G401.6 (cell line): Measurements from ENCODE around the gene GATD1.

Source experiments
- FAIRE-seq: peaks from 2 replicates; lab custom pipeline; 2012; peaks lifted over from hg19 to GRCh38; lab: Jason Lieb, UNC

GATD1 gene

GRCh38 chr11:795634-796564 is 18.6 kb upstream of the GATD1 start:
- FAIRE-seq = no peak

GRCh38 chr11:794766-795633 is 17.7 kb upstream of the GATD1 start:
- FAIRE-seq = no peak

GRCh38 chr11:794013-794765 is 16.9 kb upstream of the GATD1 start:
- FAIRE-seq = no peak

GRCh38 chr11:793556-793955 is 16.3 kb upstream of the GATD1 start:
- FAIRE-seq = no peak

GRCh38 chr11:792873-793272 is 15.6 kb upstream of the GATD1 start:
- FAIRE-seq = no peak

- no peak for FAIRE-seq
Measured at GRCh38 chr11:792535-792821, 15.2 kb upstream of the GATD1 start.

- no peak for FAIRE-seq
Measured at GRCh38 chr11:791658-792534, 14.6 kb upstream of the GATD1 start.

- peak; percentile 96 for FAIRE-seq
Measured at GRCh38 chr11:790721-791564, 13.7 kb upstream of the GATD1 start.

GRCh38 chr11:789943-790342 is 12.7 kb upstream of the GATD1 start, which contains the start of gene CEND1:
CEND1 (minus strand) TSS chr11:790090; CDS start chr11:788576, 1,514 bp downstream.
- FAIRE-seq = no peak

- FAIRE-seq = no peak
Measured at GRCh38 chr11:788953-789940, 12.0 kb upstream of the GATD1 start.

GRCh38 chr11:788009-788640 is 10.8 kb upstream of the GATD1 start:
- FAIRE-seq = no peak

GRCh38 chr11:787084-787675 is 9.9 kb upstream of the GATD1 start:
- FAIRE-seq = no peak

- FAIRE-seq = no peak
Measured at GRCh38 chr11:786235-787083, 9.2 kb upstream of the GATD1 start.

GRCh38 chr11:783581-784015 is 6.3 kb upstream of the GATD1 start:
- FAIRE-seq = peak; percentile 96

- no peak for FAIRE-seq
Measured at GRCh38 chr11:782264-783174, 5.2 kb upstream of the GATD1 start.

- FAIRE-seq = no peak
Measured at GRCh38 chr11:779955-780532, 2.8 kb upstream of the GATD1 start.
